ENCODE results near the gene CCNL1.
A peak's percentile ranks its signal among the peaks of the same experiment; 100 is the strongest.

Gene CCNL1

DNA sequence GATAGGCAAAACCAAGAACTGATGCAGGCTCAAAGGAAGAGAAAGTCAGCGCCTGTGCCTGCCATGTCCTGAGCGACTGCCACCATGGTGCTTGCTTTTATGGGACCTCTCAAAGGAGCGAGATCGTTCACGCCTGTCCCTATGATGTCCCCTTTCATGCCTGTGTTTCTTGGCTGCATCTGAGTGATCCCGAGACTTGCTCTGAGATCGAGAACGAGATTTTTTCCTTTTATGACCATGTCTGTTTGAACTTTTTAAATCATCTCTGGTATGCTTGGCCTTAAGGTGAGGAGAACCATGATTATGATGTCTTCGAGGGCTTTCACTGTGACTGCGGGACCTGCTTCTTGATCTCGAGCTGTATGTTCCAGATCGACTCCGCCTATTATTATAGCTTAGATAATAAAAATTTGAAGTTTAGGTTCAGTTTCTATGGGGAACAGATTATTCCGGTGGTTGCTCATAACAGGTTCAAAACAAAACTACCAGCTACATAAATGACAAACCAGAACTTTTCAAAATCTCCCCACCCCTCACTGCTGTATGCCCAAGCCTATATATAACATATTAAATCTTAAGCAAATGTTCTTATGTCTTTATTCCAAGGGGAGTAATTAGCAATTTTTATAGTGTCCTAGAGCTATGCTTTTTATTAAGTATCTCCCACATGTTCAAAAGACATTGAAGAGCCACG is 11.6 kb downstream of the CCNL1 start:
- H3K9ac ChIP-seq (ENCODE audit: low read depth in 1 of 2, low read length in 2 of 2), result no peak overlapping the region
- H3K36me3 ChIP-seq (ENCODE audit: control insufficient read depth in 1 of 2, insufficient read depth in 2 of 2, low read length in 2 of 2), result peaks cover 58 to 95% of the 10 kb centered on the region in 2 donors
- H3K4me1 ChIP-seq (ENCODE audit: control insufficient read depth in 1 of 2, insufficient read depth in 2 of 2, low read length in 2 of 2), result peaks cover 0 to 3% of the 10 kb centered on the region in 2 donors
- no peak overlapping the region for H3K4me3 ChIP-seq (ENCODE audit: low read depth in 1 of 2, low read length in 2 of 2)
- no peaks in the 10 kb centered on the region for H3K9me3 ChIP-seq (ENCODE audit: control insufficient read depth in 1 of 2, low read length in 2 of 2)
- H3K27ac ChIP-seq (ENCODE audit: low read depth, low read length), result no peak overlapping the region
- H3K27me3 ChIP-seq (ENCODE audit: control insufficient read depth in 1 of 2, insufficient read depth in 2 of 2, low read length in 2 of 2), result no peaks in the 10 kb centered on the region

DNA sequence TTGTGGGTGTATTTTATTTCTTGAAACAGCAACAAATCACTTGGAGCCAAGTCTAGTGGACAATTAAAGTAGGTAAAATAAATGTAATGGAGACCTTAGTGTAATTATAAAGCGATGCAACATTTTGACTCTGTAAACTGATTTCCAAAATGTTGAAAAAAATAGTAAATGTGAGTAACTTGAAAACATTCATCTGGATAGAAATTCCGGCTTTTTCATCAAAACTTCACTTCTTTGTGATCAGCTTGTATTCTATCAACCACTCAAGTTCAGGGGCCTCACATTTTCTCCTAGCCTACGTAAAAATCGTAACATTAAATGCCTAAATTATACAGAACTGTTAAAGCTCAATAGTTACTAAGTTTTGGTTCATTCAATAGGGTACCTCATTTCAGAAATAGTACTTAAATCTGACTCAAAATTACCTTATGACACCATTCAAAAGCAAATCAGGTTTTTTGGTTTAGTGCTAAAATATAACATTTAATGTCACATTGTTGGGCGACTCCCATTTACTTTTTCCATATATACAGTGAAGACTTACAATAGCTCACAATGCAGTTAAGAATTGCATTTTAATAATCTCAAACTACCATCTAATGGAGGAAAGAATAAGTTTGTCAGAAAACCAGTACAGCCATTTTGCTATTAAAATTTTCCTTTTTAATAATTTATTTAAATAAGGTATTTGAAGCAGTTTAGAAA is 12.7 kb downstream of the CCNL1 start:
- H3K9ac ChIP-seq (ENCODE audit: low read depth in 1 of 2, low read length in 2 of 2), result no peak overlapping the region
- no peaks in the 10 kb centered on the region for H3K9me3 ChIP-seq (ENCODE audit: control insufficient read depth in 1 of 2, low read length in 2 of 2)
- peaks cover 0 to 3% of the 10 kb centered on the region in 2 donors for H3K4me1 ChIP-seq (ENCODE audit: control insufficient read depth in 1 of 2, insufficient read depth in 2 of 2, low read length in 2 of 2)
- no peak overlapping the region for H3K4me3 ChIP-seq (ENCODE audit: low read depth in 1 of 2, low read length in 2 of 2)
- H3K27ac ChIP-seq (ENCODE audit: low read depth, low read length), result no peak overlapping the region
- H3K36me3 ChIP-seq (ENCODE audit: control insufficient read depth in 1 of 2, insufficient read depth in 2 of 2, low read length in 2 of 2), result peaks cover 55 to 91% of the 10 kb centered on the region in 2 donors
- H3K27me3 ChIP-seq (ENCODE audit: control insufficient read depth in 1 of 2, insufficient read depth in 2 of 2, low read length in 2 of 2), result no peaks in the 10 kb centered on the region

DNA sequence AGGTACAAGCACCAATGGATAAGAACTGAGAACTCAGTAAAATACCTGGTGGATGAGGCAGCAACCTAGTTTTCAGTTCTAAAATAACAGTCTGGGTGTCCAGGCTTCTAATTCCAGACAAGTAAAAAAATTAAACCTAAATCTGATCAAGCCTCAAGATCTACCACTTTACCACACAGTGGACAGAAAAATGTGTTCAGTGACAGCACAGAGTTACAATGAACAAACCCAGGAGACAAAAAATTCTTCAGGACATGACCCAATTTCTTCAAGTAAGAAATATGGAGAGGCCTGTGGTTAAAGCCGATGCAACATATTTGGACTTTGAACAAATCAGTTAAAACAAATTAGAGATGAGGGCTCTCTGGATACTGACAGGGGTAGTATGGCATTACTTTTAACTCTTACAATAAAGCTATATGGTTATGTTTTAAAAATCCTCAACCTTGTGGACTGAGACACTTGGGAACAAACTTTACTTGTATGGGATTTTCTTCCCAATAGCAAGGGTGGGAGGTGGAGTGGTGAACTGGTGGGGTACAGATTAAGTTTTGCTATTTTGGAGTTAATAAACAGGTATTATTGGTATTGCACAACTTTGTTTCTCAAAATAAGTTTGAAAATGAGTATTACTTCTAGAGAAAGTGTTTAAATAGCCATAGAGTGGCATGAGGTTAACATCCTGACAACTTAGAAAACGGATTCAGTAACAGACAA is 14.2 kb downstream of the CCNL1 start:
- no peaks in the 10 kb centered on the region for H3K27me3 ChIP-seq (ENCODE audit: control insufficient read depth in 1 of 2, insufficient read depth in 2 of 2, low read length in 2 of 2)
- no peak overlapping the region for H3K4me3 ChIP-seq (ENCODE audit: low read depth in 1 of 2, low read length in 2 of 2)
- no peak overlapping the region for H3K9ac ChIP-seq (ENCODE audit: low read depth in 1 of 2, low read length in 2 of 2)
- peaks cover 43 to 86% of the 10 kb centered on the region in 2 donors for H3K36me3 ChIP-seq (ENCODE audit: control insufficient read depth in 1 of 2, insufficient read depth in 2 of 2, low read length in 2 of 2)
- no peak overlapping the region for H3K27ac ChIP-seq (ENCODE audit: low read depth, low read length)
- no peaks in the 10 kb centered on the region for H3K9me3 ChIP-seq (ENCODE audit: control insufficient read depth in 1 of 2, low read length in 2 of 2)
- H3K4me1 ChIP-seq (ENCODE audit: control insufficient read depth in 1 of 2, insufficient read depth in 2 of 2, low read length in 2 of 2), result peaks cover 0 to 3% of the 10 kb centered on the region in 2 donors

DNA sequence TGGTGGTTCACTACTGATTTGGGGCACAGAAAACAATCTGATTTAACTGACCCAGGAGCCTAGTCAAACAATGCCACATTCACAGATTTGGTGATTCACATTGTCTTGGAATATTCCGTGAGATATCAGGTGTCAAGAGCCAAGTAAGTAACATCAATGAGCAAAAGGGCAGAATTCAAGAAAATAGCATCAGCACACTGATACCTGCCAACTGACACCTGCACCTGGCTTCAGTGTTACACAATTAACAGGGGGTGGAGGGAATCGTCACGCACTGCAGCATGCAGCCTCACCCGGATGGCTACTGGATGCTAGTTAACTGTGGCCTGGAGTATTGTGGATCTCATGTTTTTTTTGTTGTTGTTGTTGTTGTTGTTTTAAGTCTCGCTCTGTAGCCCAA is 17.6 kb downstream of the CCNL1 start:
- H3K9me3 ChIP-seq (ENCODE audit: control insufficient read depth in 1 of 2, low read length in 2 of 2), result no peaks in the 10 kb centered on the region
- H3K4me1 ChIP-seq (ENCODE audit: control insufficient read depth in 1 of 2, insufficient read depth in 2 of 2, low read length in 2 of 2), result peaks cover under 1 to 4% of the 10 kb centered on the region in 2 donors
- H3K36me3 ChIP-seq (ENCODE audit: control insufficient read depth in 1 of 2, insufficient read depth in 2 of 2, low read length in 2 of 2), result peaks cover 15 to 59% of the 10 kb centered on the region in 2 donors

DNA sequence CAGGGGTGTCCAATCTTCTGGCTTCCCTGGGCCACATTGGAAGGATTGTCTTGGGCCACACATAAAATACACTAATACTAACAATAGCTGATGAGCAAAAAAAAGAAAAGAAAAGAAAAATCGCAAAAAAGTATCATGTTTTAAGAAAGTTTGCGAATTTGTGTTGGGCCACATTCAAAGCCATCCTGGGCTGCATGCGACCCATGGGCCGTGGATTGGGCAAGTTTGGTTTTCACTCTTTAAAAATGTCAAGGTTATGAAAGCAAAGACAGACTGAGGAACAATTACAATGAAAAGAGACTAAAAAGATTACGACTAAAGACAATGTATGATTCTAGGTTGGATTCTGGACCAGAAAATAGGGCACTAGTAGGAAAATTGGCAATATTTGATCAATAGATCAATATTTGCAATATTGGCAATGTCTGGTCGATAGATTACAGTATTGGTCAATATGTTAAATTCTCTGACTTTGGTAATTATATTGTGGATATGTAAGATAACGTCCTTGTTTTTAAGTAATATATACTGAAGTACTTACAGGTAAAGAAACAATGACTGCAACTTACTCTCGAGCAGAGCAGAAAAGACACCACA is 19.9 kb downstream of the CCNL1 start:
- H3K27ac ChIP-seq (ENCODE audit: low read depth, low read length), result no peak overlapping the region
- no peaks in the 10 kb centered on the region for H3K9me3 ChIP-seq (ENCODE audit: control insufficient read depth in 1 of 2, low read length in 2 of 2)
- peaks cover 23 to 24% of the 10 kb centered on the region in 2 donors for H3K4me1 ChIP-seq (ENCODE audit: control insufficient read depth in 1 of 2, insufficient read depth in 2 of 2, low read length in 2 of 2)
- H3K9ac ChIP-seq (ENCODE audit: low read depth in 1 of 2, low read length in 2 of 2), result no peak overlapping the region
- no peak overlapping the region for H3K4me3 ChIP-seq (ENCODE audit: low read depth in 1 of 2, low read length in 2 of 2)
- no peaks in the 10 kb centered on the region for H3K27me3 ChIP-seq (ENCODE audit: control insufficient read depth in 1 of 2, insufficient read depth in 2 of 2, low read length in 2 of 2)
- peaks cover 10 to 37% of the 10 kb centered on the region in 2 donors for H3K36me3 ChIP-seq (ENCODE audit: control insufficient read depth in 1 of 2, insufficient read depth in 2 of 2, low read length in 2 of 2)

More for the DNA sequence above, 17.6 kb downstream of the CCNL1 start:
- Histone ChIP-seq H3K9ac (ENCODE audit: low read depth in 1 of 2, low read length in 2 of 2) (no peak overlapping the region), H3K4me3 (ENCODE audit: low read depth in 1 of 2, low read length in 2 of 2) (no peak overlapping the region), H3K27me3 (ENCODE audit: control insufficient read depth in 1 of 2, insufficient read depth in 2 of 2, low read length in 2 of 2) (no peaks in the 10 kb centered on the region), H3K27ac (ENCODE audit: low read depth, low read length) (no peak overlapping the region)

DNA sequence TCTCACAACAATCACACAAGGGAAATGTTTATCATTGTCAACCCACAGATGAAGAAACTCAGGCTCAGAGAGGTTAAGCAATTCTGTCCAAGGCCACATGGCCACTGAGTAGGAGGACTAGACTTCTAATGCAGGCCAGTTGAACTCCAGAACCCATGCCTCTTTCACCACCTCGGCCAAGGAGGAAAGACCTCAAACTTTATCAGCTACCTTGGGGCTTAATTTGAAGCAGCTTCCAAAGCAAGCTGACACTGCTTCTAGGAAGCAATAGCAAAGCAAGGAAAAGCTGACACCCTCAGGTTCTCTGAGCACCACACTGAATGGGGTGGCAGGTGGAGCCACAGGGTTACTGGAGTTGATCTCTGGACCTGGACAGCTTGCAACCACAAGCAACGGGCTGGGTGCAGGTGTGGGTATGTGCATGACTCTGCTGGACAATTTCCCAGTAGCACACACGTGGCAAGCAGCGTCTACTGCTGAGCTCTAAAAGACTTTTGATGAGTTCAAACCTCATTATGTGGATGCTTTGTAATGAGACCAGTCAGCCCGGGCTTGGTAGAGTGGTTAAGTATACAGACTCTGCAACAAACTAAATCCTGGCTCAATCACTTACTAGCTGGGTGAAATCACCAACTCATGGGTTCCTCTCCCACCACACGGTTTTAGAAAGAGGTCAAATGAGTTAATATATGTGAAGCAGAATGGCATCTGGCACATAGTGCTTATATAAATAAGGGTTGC is 23.1 kb downstream of the CCNL1 start:
- Histone ChIP-seq H3K9me3 (ENCODE audit: control insufficient read depth in 1 of 2, low read length in 2 of 2) (no peaks in the 10 kb centered on the region), H3K4me3 (ENCODE audit: low read depth in 1 of 2, low read length in 2 of 2) (peak overlapping the region in 1 of 2 donors; percentile 42), H3K36me3 (ENCODE audit: control insufficient read depth in 1 of 2, insufficient read depth in 2 of 2, low read length in 2 of 2) (peaks cover 0 to 11% of the 10 kb centered on the region in 2 donors), H3K27ac (ENCODE audit: low read depth, low read length) (peak overlapping the region; percentile 55), H3K9ac (ENCODE audit: low read depth in 1 of 2, low read length in 2 of 2) (peak overlapping the region; percentile 13 to 48), H3K27me3 (ENCODE audit: control insufficient read depth in 1 of 2, insufficient read depth in 2 of 2, low read length in 2 of 2) (no peaks in the 10 kb centered on the region), H3K4me1 (ENCODE audit: control insufficient read depth in 1 of 2, insufficient read depth in 2 of 2, low read length in 2 of 2) (peaks cover 37 to 47% of the 10 kb centered on the region in 2 donors)

DNA sequence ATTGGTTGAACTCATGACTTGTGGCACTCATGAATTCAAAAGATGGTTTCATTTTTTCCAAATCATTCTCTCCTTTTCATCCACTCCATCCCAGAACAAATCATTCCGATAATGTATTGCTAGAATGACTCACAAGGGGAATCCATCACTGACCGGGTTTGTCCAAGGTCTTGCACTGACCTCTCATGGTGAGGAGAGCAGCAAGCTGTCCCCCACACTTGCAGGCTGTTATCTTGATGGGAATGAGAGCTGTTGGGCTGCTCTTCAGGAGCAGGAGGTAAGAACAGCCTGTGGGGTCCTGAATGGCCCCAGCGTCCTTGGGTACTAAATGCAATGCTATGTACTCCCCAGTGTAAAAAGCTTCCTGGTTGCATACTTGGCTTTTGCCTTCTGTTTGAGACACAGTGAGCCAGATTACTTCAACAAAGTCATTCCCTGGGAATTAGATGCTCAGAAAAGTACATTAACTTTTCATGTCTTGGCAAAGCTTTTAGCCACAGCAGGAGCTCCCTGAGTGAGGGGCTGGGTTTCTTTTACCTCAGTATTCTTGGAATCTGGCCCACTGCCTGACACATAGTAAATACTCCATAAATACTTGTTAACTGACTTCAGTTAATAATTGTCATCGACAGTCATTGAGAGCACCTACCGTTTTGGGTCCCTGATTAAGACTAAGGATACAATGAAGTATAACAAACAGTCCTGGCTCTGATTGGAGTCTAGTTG is 24.1 kb downstream of the CCNL1 start:
- Histone ChIP-seq H3K9ac (ENCODE audit: low read depth in 1 of 2, low read length in 2 of 2) (peak overlapping the region; percentile 13), H3K27me3 (ENCODE audit: control insufficient read depth in 1 of 2, insufficient read depth in 2 of 2, low read length in 2 of 2) (no peaks in the 10 kb centered on the region), H3K36me3 (ENCODE audit: control insufficient read depth in 1 of 2, insufficient read depth in 2 of 2, low read length in 2 of 2) (peaks cover 0 to 4% of the 10 kb centered on the region in 2 donors), H3K27ac (ENCODE audit: low read depth, low read length) (no peak overlapping the region), H3K4me1 (ENCODE audit: control insufficient read depth in 1 of 2, insufficient read depth in 2 of 2, low read length in 2 of 2) (peaks cover 47 to 57% of the 10 kb centered on the region in 2 donors), H3K9me3 (ENCODE audit: control insufficient read depth in 1 of 2, low read length in 2 of 2) (no peaks in the 10 kb centered on the region), H3K4me3 (ENCODE audit: low read depth in 1 of 2, low read length in 2 of 2) (no peak overlapping the region)

DNA sequence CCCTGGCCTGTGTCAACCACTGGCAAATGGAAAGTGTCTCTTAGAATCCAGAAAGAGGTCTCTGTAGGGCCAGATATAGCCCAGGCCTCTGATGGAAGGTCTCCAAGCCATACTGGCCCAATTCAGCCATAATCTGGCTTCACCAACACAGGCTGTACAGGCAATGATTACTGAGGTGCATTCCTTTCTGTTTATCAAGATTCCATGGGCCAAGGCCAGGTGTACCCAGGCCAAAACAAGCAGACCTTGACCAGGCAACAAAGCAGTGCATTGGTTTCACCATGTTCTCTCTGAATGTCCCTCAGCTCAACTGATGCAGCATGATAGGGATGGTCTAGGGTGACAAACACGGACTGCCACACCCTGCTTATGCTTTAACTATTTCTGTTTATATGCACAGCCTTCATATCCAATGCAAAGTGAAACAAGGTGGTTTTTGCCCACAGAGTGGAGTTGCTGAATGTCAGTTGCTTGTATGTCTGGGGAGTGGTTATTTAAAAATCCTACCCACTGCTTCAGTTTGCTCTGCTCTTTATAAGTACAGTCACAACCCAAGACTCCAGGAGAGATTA is 25.2 kb downstream of the CCNL1 start:
- Histone ChIP-seq H3K9ac (ENCODE audit: low read depth in 1 of 2, low read length in 2 of 2) (no peak overlapping the region), H3K27me3 (ENCODE audit: control insufficient read depth in 1 of 2, insufficient read depth in 2 of 2, low read length in 2 of 2) (no peaks in the 10 kb centered on the region), H3K4me1 (ENCODE audit: control insufficient read depth in 1 of 2, insufficient read depth in 2 of 2, low read length in 2 of 2) (peaks cover 57 to 66% of the 10 kb centered on the region in 2 donors), H3K27ac (ENCODE audit: low read depth, low read length) (no peak overlapping the region), H3K9me3 (ENCODE audit: control insufficient read depth in 1 of 2, low read length in 2 of 2) (no peaks in the 10 kb centered on the region), H3K36me3 (ENCODE audit: control insufficient read depth in 1 of 2, insufficient read depth in 2 of 2, low read length in 2 of 2) (peaks cover 0 to 4% of the 10 kb centered on the region in 2 donors), H3K4me3 (ENCODE audit: low read depth in 1 of 2, low read length in 2 of 2) (no peak overlapping the region)

All from duodenal mucosa (tissue), 2 donors.